ENCODE data around the gene SIM2. TPM values are rescaled to one million over a fixed set of nuclear protein-coding genes. Genes with fewer than 3 reads are reported as not detected.

The SIM2 gene
- total and polyA plus RNA-seq, 2 donors (not counting 1 experiment from before 2014, with no cell fraction given), result not detected

DNA sequence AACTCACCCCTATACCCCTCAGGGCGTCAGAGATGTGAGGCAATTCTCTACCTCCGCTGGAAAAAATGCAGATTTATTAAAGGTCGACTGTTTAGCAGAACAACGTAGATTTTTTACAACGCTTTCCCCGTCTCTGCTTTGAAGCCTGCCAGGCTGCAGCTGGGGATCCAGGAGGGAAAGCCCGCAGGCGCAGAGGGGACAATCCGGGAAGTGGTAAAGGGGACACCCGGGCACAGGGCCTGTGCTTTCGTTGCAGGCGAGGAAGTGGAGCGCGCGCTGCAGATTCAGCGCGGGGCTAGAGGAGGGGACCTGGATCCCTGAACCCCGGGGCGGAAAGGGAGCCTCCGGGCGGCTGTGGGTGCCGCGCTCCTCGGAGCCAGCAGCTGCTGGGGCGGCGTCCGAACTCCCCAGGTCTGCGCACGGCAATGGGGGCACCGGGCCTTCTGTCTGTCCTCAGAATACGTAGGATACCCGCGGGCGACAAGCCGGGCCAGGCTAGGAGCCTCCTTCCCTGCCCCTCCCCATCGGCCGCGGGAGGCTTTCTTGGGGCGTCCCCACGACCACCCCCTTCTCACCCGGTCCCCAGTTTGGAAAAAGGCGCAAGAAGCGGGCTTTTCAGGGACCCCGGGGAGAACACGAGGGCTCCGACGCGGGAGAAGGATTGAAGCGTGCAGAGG, 5.5 kb downstream of the SIM2 start:
- CTCF ChIA-PET, result no interaction called here
- intact Hi-C loops (cut with micrococcal nuclease), result no loop called here

More for the DNA sequence above, 5.5 kb downstream of the SIM2 start:
- H3K27ac Mint-ChIP-seq, result no peak overlapping the region
- Histone ChIP-seq H4K20me1 (ENCODE audit: control insufficient read depth, insufficient read depth, low read length, poor library complexity, severe bottlenecking) (no peaks in the 10 kb centered on the region), H3K4me1 (ENCODE audit: control insufficient read depth in 2 of 2, insufficient read depth in 2 of 2, low read length in 2 of 2) (peaks cover 18 to 39% of the 10 kb centered on the region in 2 donors), H3K4me3 (ENCODE audit: control extremely low read depth in 1 of 5, extremely low read depth in 1 of 5, insufficient read depth in 1 of 5, low read depth in 2 of 5, low read length in 4 of 5) (no peak overlapping the region), H3K79me2 (ENCODE audit: control insufficient read depth, insufficient read depth, low read length) (no peaks in the 10 kb centered on the region), H3K9me3 (ENCODE audit: control extremely low read depth in 1 of 3, control insufficient read depth in 2 of 3, insufficient read depth in 1 of 3, low read length in 2 of 3) (peaks cover 0 to 15% (median 0%) of the 10 kb centered on the region in 3 donors), H3K4me2 (replicated peaks; ENCODE audit: low read depth, low read length, poor library complexity, severe bottlenecking) (no peak overlapping the region), H3K27me3 (replicated peaks in 1 of 4; ENCODE audit: control extremely low read depth in 1 of 4, control insufficient read depth in 3 of 4, insufficient read depth in 4 of 4, low read length in 3 of 4) (peaks cover 0 to 94% (median 55%) of the 10 kb centered on the region in 4 experiments), H3K9ac (ENCODE audit: low read length) (no peak overlapping the region), H3K36me3 (replicated peaks in 1 of 2; ENCODE audit: control extremely low read depth in 1 of 2, control insufficient read depth in 1 of 2, extremely low read depth in 1 of 2, insufficient read depth in 2 of 2, low read length in 1 of 2) (no peaks in the 10 kb centered on the region), H3K27ac (ENCODE audit: low read length in 2 of 2) (no peak overlapping the region), H2AFZ (ENCODE audit: insufficient read depth, low read depth, low read length, poor library complexity, severe bottlenecking) (no peak overlapping the region)
- ATAC-seq (ENCODE audit: low read depth), result no peak
- H3K27me3 Mint-ChIP-seq, result peaks cover 66% of the 10 kb centered on the region
- WGBS (ENCODE audit: insufficient coverage), result 7% methylated on average over 48 of the region's 49 CpGs
- TF ChIP-seq EZH2 (IDR thresholded peaks at IDR 0.05; ENCODE audit: borderline replicate concordance, insufficient read depth, low read depth, low read length, poor library complexity, severe bottlenecking), result no peak
- TF ChIP-seq, protein P1, sequence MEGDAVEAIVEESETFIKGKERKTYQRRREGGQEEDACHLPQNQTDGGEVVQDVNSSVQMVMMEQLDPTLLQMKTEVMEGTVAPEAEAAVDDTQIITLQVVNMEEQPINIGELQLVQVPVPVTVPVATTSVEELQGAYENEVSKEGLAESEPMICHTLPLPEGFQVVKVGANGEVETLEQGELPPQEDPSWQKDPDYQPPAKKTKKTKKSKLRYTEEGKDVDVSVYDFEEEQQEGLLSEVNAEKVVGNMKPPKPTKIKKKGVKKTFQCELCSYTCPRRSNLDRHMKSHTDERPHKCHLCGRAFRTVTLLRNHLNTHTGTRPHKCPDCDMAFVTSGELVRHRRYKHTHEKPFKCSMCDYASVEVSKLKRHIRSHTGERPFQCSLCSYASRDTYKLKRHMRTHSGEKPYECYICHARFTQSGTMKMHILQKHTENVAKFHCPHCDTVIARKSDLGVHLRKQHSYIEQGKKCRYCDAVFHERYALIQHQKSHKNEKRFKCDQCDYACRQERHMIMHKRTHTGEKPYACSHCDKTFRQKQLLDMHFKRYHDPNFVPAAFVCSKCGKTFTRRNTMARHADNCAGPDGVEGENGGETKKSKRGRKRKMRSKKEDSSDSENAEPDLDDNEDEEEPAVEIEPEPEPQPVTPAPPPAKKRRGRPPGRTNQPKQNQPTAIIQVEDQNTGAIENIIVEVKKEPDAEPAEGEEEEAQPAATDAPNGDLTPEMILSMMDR (IDR thresholded peaks at IDR 0.05), result no peak
- DNase-seq, result no peak
- no peak overlapping the region for H3K4me3 Mint-ChIP-seq
- H3K9me3 Mint-ChIP-seq (ENCODE audit: insufficient read depth), result no peaks in the 10 kb centered on the region
- POLR2A ChIA-PET, result no interaction called here
- peaks cover 31% of the 10 kb centered on the region for H3K4me1 Mint-ChIP-seq

Measured in B cell (primary cell).